GM12878 (cell line): Measurements from ENCODE around the gene TULP4. TPM values are rescaled to one million over a fixed set of nuclear protein-coding genes. Genes with fewer than 3 reads are reported as not detected.

Experiments used
- CBFB ChIP-seq: IDR thresholded peaks from 2 replicates; pipeline ENCODE4 v1.6.1; 2016; ENCODE audit warnings: antibody characterized with exemption, low read depth
- CBX3 ChIP-seq: fragments of 200-600 bp; sonication (generic); IDR thresholded peaks from 2 replicates; pipeline ENCODE4 v1.6.1; 2016; ENCODE audit warnings: low read depth, borderline replicate concordance
- CEBPB ChIP-seq, 2 experiments: fragments of 150-350 bp in 1 of 2; IDR thresholded peaks; 2 replicates each; pipeline ENCODE4 v1.6.1; 2012 to 2014; ENCODE audit warnings: low read depth in 2 of 2, low read length in 2 of 2, borderline replicate concordance in 1 of 2, inconsistent platforms in 1 of 2
- EP300 ChIP-seq, 2 experiments: fragments of 150-350 bp in 1 of 2; IDR thresholded peaks; 2 replicates each; pipeline ENCODE4 v1.6.1; 2011 to 2012; ENCODE audit warnings: low read depth in 2 of 2, low read length in 2 of 2, borderline replicate concordance in 1 of 2, improper control_type of control experiment in 1 of 2, inconsistent platforms in 1 of 2; ENCODE audit not compliant: control insufficient read depth in 1 of 2
- FOXK2 ChIP-seq: fragments of 450-650 bp; IDR thresholded peaks from 2 replicates; pipeline ENCODE4 v1.6.1; 2017; ENCODE audit warnings: mild to moderate bottlenecking, moderate library complexity
- IRF3 ChIP-seq: fragments of 450-650 bp; IDR thresholded peaks from 2 replicates; pipeline ENCODE4 v1.6.1; 2014; ENCODE audit warnings: mild to moderate bottlenecking
- POLR2AphosphoS2 ChIP-seq: IDR thresholded peaks from 2 replicates; pipeline ENCODE4 v1.6.1; 2011; ENCODE audit warnings: low read depth, mild to moderate bottlenecking, low read length, improper control_type of control experiment, moderate library complexity
- USF1 ChIP-seq: IDR thresholded peaks from 2 replicates; pipeline ENCODE4 v1.6.1; 2011; ENCODE audit warnings: borderline replicate concordance, low read depth, mild to moderate bottlenecking, moderate library complexity, mixed read lengths, low read length; ENCODE audit not compliant: insufficient read depth; ENCODE audit errors: extremely low read length
- ZNF592 ChIP-seq: fragments of 450-650 bp; IDR thresholded peaks from 2 replicates; pipeline ENCODE4 v1.6.1; 2017; ENCODE audit warnings: mild to moderate bottlenecking, moderate library complexity
- polyA plus RNA-seq, 11 experiments: library from polyadenylated mRNA; depleted of rRNA in 4 of 11; unstranded in 6 of 11; stranded (reverse) in 5 of 11; fragments of >200 nt; fragmentation: Nextera tagmentation in 4 of 11; fragmentation: Illumina TruSeq in 1 of 11; extraction: Ambion mirVana in 4 of 11; extraction: Trizol in 1 of 11; gene quantifications; 1 replicate in 1 of 11; 2 replicates in 10 of 11; pipeline versions ENCODE4 v1.2.1 to v1.2.3, GENCODE V29; 2011 to 2016; ENCODE audit warnings: inconsistent platforms in 2 of 11, missing spikeins in 2 of 11, low read depth in 1 of 11
- total RNA-seq, 4 experiments: library from RNA; depleted of rRNA in 3 of 4; stranded (reverse); fragments of >200 nt in 3 of 4; fragmentation: Illumina TruSeq in 1 of 4; extraction: Trizol in 1 of 4; gene quantifications; 2 replicates each; pipeline versions ENCODE4 v1.2.1 to v1.2.3, GENCODE V29; 2013 to 2021
- TF ChIP-seq, protein P1 (sequence below): fragments of 450-650 bp; IDR thresholded peaks from 2 replicates; pipeline ENCODE4 v1.6.1; 2017; ENCODE audit warnings: antibody characterized with exemption, mild to moderate bottlenecking, moderate library complexity

TULP4 gene
- total and polyA plus RNA-seq, 10 of the 15 experiments (the other 5 are each of a cell fraction or from before 2014, with no cell fraction given), result 0.73 to 31.8 (median 14.0) TPM

- TF ChIP-seq, protein P1, sequence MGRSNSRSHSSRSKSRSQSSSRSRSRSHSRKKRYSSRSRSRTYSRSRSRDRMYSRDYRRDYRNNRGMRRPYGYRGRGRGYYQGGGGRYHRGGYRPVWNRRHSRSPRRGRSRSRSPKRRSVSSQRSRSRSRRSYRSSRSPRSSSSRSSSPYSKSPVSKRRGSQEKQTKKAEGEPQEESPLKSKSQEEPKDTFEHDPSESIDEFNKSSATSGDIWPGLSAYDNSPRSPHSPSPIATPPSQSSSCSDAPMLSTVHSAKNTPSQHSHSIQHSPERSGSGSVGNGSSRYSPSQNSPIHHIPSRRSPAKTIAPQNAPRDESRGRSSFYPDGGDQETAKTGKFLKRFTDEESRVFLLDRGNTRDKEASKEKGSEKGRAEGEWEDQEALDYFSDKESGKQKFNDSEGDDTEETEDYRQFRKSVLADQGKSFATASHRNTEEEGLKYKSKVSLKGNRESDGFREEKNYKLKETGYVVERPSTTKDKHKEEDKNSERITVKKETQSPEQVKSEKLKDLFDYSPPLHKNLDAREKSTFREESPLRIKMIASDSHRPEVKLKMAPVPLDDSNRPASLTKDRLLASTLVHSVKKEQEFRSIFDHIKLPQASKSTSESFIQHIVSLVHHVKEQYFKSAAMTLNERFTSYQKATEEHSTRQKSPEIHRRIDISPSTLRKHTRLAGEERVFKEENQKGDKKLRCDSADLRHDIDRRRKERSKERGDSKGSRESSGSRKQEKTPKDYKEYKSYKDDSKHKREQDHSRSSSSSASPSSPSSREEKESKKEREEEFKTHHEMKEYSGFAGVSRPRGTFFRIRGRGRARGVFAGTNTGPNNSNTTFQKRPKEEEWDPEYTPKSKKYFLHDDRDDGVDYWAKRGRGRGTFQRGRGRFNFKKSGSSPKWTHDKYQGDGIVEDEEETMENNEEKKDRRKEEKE, result no peak
- no peak for TF ChIP-seq CEBPB (IDR thresholded peaks at IDR 0.05; ENCODE audit: borderline replicate concordance in 1 of 2, low read depth in 2 of 2, low read length in 2 of 2)
- TF ChIP-seq ZNF592, result no peak
- no peak for TF ChIP-seq CBFB
- no peak for TF ChIP-seq CBX3
- no peak for TF ChIP-seq POLR2AphosphoS2
- no peak for TF ChIP-seq IRF3
- TF ChIP-seq FOXK2, result no peak
- no peak for TF ChIP-seq USF1
- no peak for TF ChIP-seq EP300 (IDR thresholded peaks at IDR 0.05; ENCODE audit: borderline replicate concordance in 1 of 2, control insufficient read depth in 1 of 2, low read depth in 2 of 2, low read length in 2 of 2)
Observed at GRCh38 chr6:158304254-158304653, 8.0 kb upstream of the TULP4 start (continued).
